T-helper 2 cell (primary cell): Measurements from ENCODE around the gene SPACA4.
"Not testable (repeated sequence)": the region's sequence is repeated elsewhere in the genome, so short reads cannot be mapped to it uniquely, and the experiment has no call there.

Experiments
- DNase-seq, 5 experiments: peaks; one replicate each; pipeline versions ENCODE4 v3.0.0 to v3.0.0-alpha.2; 2012 to 2022
- total RNA-seq, 2 donors: gene quantifications; one replicate each; lab custom pipeline; 2026; lab: John Stamatoyannopoulos, UW

SPACA4 gene, protein sequence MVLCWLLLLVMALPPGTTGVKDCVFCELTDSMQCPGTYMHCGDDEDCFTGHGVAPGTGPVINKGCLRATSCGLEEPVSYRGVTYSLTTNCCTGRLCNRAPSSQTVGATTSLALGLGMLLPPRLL
- total RNA-seq: 0 reads per million in 2 donors

DNA sequence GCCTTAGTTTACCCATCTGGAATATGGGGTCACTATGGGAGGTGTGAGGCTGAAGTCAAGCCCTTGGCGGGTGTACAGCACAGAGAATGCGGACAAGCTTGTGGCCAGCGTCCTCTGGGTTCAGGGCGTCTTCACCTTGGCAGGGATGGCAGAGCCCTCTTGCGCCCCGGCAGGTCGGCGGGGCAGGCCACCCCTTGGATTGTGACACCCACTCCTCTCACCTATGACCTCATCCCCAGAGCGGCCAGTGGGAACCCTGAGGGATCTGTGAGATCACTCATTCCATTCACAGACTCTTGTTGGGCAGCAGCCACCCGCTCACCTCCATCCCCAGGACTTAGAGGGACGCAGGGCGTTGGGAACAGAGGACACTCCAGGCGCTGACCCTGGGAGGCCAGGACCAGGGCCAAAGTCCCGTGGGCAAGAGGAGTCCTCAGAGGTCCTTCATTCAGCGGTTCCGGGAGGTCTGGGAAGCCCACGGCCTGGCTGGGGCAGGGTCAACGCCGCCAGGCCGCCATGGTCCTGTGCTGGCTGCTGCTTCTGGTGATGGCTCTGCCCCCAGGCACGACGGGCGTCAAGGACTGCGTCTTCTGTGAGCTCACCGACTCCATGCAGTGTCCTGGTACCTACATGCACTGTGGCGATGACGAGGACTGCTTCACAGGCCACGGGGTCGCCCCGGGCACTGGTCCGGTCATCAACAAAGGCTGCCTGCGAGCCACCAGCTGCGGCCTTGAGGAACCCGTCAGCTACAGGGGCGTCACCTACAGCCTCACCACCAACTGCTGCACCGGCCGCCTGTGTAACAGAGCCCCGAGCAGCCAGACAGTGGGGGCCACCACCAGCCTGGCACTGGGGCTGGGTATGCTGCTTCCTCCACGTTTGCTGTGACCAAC, at the start of gene SPACA4:
Gene SPACA4, plus strand, starts transcription at position 280 of the 896 bp plus-strand sequence. Its CDS starts 237 bp downstream, at position 517.
- no peak for DNase-seq

DNA sequence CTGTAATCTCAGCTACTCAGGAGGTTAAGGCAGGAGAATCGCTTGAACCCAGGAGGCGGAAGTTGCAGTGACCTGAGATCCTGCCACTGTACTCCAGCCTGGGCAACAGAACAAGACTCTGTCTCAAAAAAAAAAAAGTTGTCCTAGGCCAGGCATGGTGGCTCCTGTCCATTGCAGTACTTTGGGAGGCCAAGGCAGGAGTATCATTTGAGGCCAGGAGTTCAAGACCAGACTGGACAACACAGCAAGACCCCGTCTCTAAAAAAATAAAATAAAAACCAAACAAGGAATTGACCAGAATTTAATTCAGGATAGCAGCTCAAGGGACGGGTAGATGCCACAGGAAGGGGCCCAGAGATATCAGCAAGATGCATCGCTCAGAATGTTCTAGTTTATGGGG, 49.7 kb upstream of the SPACA4 start:
- DNase-seq: no peak

DNA sequence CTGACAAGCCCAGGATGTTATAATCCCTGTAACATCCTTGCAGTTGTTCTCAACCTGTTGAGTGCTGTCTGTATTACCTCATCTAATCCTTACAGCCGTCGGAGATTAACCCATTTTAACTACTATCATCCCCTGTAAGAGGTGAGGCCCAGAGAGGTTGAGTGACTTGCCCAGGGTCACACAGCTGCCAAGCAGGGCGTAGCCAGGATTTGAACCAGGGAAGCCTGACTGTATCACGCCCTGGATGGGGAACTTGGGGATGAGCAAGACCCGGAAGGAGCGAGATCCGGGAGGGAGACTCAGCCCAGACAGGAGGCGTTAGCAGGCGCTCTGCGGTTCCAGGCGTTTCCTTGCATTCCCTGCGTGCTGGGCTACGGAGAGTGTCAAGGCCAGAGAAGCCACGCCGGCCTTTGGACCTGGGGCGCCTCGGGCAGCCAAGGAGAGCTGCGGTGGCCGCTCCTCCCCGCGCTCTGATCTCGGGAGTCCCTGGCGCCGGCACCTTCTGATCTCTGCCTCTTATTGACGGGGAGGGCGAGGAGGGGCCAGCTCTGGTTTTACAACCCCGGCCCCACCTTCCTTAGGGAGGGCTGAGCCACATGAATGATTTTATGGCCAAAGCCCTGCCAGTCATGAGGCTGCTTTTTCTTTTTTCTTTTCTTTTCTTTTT, 48.4 kb upstream of the SPACA4 start:
- DNase-seq: no peak

DNA sequence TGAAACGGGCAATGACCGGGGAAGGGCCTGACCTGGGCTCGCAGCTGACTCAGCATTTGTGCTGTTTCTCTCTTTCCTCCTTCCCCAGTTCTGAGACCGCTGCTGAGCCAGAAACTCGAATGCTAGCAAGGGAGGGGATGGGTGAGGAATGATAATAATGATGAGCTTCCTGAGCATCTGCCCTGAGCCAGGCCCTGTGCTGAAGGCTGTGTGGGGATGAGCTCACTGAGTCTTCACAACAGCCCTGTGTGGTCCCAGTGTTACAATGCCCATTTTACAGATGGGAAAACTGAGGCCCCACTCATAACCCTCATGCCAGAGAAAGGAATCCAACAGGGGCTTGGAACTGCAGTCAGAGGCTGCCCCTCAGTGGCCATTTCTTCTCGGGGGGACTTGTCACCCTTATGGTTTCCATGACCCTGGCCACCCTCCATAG, 46.4 kb upstream of the SPACA4 start:
- no peak for DNase-seq

DNA sequence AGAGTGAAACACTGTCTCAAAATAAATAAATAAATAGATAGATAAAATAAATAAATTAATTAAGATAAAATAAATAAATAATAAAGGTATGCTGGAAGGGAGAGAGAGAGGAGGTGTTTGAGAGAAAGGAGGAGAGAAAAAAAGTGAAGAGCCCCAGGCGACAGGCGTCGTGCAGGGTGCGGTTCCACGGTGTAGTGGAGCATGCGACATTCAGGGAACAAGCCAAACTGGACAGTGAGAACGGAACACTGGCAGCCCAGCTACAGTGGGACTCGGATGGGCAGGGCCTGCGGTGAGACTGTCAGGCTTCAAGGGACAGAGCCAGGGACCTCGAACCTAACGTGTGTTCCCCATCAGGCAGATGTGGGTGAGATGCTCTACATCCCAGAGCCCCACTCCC, 45.1 kb upstream of the SPACA4 start:
- no peak for DNase-seq

DNA sequence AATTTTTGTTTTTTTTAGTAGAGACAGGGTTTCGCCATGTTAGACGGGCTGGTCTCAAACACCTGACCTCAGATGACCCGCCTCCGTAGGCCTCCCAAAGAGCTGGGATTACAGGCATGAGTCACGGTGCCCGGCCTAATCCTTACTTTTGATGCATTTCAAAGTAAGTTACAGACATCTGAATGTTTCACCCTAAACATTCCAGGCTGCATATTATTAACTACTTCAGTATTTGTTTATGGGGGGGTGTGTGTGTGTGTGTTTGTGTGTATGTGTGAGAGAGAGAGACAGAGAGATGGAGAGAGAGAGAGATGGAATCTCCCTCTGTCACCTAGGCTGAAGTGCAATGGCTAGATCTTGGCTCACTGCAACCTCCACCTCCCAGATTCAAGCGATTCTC, 41.5 kb upstream of the SPACA4 start:
- DNase-seq: no peak

DNA sequence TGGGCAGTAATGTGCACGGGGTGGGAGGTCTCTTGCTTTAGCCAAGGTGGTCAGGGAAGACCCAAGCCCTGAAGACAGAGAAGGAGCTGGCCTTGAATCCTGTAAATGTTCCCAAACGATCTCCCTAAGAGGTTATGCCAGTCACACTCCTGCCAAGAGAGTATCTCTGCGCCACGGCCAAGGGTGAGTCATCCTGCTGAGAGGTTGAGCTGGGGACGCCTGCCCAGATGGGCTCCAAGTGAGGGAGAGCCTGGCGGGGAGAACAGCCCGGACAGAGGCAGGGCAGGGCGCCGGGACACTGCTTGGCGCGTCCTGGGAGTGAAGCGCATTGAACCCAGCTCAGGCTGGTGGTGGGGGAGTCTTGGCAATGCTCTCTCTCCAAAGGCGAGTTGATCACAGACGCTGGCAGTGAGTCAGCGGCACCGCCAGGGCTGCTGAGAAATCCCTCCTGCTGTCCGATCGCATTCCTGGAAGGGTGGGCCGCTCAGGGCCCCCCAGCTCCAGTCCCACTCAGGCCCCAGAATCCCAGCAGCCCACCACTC, 38.1 kb upstream of the SPACA4 start:
- DNase-seq: no peak

DNA sequence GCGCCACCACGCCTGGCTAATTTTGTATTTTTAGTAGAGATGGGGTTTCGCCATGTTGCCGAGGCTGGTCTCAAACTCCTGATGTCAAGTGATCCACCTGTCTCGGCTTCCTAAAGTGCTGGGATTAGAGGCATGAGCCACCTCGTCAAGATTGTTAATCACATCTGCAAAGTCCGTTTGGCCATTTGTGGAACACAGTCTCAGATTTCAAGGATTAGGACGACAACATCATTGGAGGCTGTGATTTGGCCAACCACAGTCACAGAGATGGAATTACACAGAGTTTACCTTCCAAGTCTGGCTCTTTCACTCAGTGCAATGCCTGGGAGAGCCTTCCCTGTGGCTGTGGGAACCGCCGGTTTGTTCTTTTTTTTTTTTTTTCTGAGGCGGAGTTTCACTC, 36.7 kb upstream of the SPACA4 start:
- DNase-seq: no peak

DNA sequence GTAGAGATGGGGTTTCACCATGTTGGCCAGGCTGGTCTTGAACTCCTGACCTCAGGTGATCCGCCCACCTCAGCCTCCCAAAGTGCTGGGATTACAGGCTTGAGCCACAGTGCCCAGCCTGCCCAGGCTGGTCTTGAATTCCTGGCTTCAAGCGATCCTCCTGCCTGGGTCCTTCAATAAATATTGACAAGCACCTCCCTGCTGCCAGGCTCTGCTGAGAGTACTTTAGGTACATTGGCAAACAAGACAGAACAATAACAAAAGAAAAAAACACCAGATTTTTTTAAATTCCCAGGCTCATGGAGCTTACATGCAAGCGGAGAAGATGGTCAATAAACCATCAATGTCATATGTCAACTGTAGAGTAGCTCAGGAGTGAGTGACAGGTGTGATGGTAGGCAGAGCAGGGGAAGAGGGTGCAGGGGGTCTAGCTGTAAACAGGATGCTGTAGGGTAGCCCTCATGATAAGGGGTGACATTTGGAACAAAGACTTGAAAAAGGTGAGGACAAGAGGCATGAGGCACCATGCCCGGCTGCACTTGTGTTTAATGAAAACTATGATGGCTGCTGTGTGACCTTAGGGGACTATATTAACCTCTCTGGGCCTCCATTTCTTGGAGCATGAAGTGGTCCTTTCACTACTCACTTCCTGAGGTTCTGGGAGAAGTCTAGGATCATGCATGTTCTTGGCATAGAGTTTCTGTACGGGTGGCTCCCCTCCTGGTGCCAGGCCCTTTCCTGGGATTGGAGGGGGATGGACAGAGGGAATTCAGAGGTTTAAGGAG, 35.0 kb upstream of the SPACA4 start:
- DNase-seq: no peak

DNA sequence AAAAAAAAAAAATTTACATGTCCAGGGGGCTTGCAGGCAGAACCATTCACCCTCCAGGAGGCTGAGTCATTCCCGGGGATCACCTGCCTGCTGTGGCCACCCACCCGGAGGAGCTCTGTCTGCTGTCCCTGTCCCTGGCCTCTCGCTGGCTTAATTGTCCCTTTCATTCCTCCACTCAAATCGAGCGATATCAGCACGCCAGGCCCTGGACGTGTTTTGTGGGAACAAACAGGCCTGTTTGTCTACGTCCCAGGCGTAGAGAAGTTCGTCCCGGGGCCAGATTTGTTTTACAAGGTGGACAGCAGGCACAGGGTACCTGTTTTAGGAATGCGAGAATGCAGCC, 33.4 kb upstream of the SPACA4 start:
- DNase-seq: no peak

DNA sequence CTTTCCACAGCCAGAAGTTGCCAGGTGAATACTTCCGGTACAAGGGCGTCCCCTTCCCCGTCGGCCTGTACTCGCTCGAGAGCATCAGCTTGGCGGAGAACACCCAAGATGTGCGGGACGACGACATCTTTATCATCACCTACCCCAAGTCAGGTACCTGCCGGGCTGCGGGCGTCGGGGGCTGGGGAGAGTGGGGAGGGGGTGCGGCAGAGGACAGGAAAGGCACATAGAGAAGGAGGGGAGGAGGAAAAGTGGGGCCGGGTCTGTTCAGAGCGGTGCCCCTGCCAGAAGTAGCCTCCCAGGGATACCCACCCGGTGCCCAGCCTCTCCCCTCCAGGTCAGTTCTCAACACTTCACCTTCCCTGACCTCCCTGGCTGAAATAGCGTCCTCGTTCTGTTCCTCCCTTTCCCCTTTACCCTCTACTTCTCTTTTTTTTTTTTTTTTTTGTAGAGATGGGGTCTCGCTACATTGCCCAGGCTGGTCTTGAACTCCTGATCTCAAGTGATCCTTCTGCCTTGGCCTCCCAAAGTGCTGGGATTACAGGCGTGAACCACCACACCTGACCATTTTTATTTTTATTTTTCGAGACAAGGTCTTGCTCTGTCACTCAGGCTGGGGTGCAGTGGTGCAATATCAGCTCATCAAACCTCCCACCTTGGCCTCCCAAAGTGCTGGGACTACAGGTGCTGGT, 30.5 kb upstream of the SPACA4 start:
- no peak for DNase-seq

DNA sequence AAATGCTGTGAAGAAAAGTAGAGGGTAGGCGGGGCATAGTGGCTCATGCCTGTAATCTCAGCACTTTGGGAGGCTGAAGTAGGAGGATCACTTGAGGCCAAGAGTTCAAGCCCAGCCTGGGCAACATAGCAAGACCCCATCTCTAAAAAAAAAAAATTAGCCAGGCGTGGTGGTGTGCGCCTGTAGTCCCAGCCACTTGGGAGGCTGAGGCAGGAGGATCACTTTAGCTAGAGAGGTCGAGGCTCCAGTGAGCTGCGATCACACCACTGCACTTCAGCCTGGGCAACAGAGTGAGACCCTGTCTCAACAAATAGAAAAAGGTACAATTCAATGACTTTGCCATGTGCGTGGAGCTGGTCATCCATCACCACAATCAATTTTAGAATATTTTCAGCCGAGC, 28.6 kb upstream of the SPACA4 start:
- not testable (repeated sequence) for DNase-seq

DNA sequence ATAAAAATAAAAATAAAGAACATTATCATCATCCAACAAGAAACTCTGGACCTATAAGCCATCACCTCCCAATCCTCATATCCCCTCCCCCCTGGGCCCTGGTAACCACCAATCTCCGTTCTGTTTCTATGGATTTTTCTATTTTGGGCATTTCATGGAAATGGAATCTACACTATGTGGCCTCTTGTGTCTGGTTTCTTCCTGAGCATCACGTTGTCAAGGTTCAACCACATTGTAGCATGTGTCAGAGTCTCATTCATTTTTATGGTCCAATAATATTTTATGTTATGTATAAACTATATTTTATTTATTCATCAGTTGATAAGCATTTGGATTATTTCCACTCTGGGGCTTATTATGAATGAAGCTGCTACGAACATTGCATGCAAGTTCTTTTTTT, 27.7 kb upstream of the SPACA4 start:
- DNase-seq: no peak

DNA sequence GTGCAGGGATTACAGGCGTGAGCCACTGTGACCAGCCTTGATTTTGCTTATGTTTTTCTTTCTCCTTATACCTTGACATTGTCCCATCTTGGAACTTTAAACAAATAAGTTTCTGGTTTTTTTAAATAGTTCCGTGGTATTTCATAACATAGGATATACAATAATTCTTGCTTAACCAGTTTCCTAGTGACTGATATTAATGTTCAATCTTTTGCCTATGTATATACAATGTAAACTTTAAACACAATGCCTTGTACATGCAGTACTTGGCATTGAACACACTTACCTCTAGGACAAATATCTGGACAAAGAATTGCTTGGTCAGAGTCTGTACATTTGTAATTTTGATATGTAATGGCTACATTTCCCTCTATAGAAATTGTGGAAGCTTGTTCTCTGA, 24.4 kb upstream of the SPACA4 start:
- no peak for DNase-seq

DNA sequence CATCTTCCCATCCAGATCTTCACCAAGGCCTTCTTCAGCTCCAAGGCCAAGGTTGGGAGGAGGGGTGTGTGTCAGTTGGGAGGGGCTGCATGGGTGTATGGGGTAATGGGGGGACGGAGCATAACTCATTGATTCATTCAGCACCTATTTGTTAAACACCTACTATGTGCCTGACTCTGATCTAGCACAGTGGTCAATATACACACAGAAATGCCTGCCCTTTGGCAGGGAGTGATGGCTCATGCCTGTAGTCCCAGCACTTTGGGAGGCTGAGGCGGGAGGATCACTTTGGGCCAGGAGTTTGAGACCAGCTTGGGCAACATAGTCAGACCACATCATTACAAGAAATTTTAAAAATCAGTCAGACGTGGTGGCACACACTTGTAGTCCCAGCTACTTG, 19.2 kb upstream of the SPACA4 start:
- DNase-seq: no peak

DNA sequence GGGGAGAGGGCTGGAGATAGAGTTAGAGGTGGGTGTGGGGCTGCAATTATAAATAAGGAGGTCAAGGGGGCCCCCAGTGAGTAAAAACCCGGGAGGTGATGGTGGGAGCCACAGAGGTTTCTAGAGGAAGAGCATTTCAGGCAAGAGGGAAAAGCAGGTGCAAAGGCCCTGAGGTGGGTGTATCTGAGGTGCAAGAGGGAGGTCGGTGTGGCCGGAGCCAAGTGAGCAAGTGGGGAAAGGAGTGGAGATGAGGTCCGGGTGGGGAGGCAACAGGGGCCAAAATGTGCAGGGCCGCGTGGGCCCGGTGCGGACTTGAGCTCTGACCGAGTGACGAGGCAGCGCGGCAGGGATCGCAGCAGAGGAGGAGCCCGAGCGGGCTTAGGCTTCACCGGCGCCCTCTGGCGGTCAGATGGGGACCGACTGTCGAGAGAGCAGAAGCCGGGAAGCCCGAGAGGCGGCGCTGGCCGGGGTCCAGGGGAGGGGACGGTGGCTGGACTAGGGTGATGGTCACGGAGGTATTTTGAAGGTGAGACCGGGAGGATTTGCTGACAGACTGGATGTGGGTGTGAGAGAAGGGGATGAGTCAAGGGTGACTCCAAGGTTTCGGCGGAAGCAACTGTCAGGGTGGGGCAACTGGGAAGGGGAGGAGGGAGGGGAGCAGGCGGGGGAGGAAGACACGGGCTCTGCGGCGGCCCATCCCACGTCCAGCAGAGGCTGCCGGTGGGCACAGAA, 17.7 kb upstream of the SPACA4 start:
- DNase-seq: peak; percentile 62 to 82 (median 81)

DNA sequence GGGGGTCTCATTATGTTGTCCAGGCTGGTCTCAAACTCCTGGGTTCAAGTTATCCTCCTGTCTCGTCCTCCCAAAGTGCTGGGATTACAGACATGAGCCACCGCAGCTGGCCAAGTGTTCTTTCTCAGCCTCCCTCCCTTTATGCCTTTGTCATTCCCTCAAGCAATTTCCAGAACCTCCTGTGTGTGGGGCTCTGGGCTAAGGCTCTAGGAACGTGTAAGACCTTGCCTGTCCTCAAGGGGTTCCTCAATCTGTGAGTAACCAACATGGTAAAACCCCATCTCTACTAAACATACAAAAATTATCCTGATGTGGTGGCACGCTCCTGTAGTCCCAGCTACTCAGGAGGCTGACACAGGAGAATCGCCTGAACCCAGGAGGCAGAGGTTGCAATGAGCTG, 15.5 kb upstream of the SPACA4 start:
- no peak for DNase-seq

DNA sequence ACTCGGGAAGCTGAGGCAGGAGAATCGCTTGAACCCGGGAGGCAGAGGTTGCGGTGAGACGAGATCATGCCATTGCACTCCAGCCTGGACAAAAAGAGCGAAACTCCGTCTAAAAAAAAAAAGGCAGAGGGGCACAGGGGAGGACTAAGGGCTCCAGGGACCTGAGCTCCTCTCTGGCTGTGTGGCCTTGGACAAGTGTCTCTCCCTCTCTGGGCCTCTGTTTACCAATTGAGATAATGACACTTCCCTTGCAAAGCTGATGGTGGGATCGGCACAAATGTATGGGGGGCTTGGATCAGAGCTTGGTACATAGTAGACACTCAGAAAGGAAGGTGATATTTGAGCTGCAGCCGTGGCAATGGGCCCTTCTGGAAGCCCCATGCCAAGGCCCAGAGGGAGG, 11.4 kb upstream of the SPACA4 start:
- no peak for DNase-seq

DNA sequence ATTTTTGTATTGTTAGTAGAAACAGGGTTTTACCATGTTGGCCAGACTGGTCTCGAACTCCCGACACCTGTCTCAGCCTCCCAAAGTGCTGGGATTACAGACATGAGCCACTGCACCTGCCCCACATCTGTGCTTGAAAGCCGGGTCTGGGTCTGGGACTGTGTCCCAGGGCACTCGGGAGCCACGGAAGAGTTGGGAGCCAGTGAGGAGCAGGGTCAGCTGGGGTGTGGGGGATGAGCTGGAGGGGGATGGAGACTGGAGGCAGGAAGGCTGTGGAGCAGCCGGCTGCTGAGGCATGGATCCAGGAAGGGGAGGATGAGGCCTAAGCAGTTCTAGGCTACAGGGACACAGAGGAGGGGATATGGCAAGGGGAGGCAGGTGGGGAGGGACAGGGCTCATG, 10.7 kb upstream of the SPACA4 start:
- no peak for DNase-seq

DNA sequence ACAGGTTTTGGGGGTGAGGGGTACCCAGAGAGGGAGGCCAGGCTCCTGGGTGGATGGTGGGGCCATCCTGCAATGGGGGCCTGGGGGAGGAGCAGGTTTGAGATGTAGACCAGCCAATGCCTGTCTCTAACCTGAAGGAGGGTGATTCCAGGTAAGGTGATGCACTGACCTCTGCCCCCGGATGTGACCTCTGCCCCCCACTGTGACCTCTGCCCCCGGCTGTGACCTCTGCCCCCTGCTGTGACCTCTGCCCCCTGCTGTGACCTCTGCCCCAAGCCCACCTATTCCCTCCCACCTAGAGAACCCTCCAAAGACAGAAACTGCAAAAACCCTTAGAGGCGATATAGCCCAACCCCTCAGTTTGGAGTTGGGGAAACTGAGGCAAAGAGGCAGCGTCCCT, 10.3 kb upstream of the SPACA4 start:
- DNase-seq: no peak

DNA sequence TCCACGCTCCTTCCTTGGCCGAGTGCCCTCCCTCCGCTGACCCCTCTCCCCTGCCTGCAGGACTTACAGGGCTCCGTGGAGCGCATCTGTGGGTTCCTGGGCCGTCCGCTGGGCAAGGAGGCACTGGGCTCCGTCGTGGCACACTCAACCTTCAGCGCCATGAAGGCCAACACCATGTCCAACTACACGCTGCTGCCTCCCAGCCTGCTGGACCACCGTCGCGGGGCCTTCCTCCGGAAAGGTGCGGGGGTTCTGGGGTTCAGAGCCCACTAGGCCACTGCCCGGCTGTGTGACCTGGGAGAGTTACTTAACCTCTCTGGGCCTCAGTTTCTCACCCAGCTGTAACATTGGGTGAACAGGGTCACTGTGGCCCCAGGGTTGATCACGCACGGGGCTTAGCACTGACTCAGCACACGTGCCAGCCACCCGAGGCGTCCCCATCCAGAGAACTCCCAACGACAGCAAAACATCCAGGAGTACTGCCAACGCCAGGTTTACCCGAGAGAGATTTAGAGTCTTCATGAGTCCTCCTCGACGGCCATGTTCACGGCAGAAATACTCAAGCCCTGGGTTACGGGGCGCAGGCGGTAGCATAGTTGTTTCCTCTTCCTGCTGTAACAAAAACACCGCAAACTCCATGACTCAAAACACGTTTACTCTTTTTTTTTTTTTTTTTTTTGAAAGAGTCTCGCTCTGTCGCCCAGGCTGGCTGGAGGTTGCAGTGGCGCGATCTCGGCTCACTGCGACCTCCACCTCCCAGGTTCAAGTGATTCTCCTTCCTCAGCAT, 9.7 kb upstream of the SPACA4 start:
- DNase-seq: peak in 3 of 5 experiments; percentile 37 to 92 (median 37)
